ENCODE data around the gene PCAT7. TPM values are rescaled to one million over a fixed set of nuclear protein-coding genes. Genes with fewer than 3 reads are reported as not detected.
"Not testable (repeated sequence)": the region's sequence is repeated elsewhere in the genome, so short reads cannot be mapped to it uniquely, and the experiment has no call there.

The PCAT7 gene
- total and polyA plus RNA-seq, 2 of the 4 experiments (the other 2 are of a cell fraction): not detected

GRCh38 chr9:94591046-94591545 is 36.2 kb downstream of the PCAT7 start:
- dilution Hi-C loops (cut with HindIII; ENCODE audit: low sequenced_read_pairs, unreplicated experiment); H2BK20ac ChIP-seq (ENCODE audit: low read depth, low read length); H3K79me1 ChIP-seq (ENCODE audit: low read depth in 1 of 2, low read length in 2 of 2); H3K4ac ChIP-seq (ENCODE audit: low read depth, low read length); H3K4me1 ChIP-seq (ENCODE audit: control insufficient read depth, insufficient read depth, low read length); POLR2A ChIA-PET (ENCODE audit: unreplicated experiment); CTCF ChIA-PET; H3K36me3 ChIP-seq (ENCODE audit: control insufficient read depth, insufficient read depth, low read length); DNase-seq; H4K5ac ChIP-seq (ENCODE audit: low read depth, low read length); H2AK5ac ChIP-seq (ENCODE audit: low read depth, low read length); H2BK15ac ChIP-seq (ENCODE audit: low read depth, low read length); BruUV-seq (replicated peaks); H3K4me2 ChIP-seq (ENCODE audit: low read depth, low read length); H3K56ac ChIP-seq (ENCODE audit: extremely low read depth, insufficient read depth, low read length); H3K27ac ChIP-seq (ENCODE audit: insufficient read depth, low read length); H3K18ac ChIP-seq (ENCODE audit: low read depth, low read length); H4K91ac ChIP-seq (ENCODE audit: insufficient read depth, low read depth, low read length); intact Hi-C loops (cut with micrococcal nuclease); H3K9me1 ChIP-seq (ENCODE audit: insufficient read depth, low read length); H2BK5ac ChIP-seq (ENCODE audit: low read depth, low read length, poor library complexity, severe bottlenecking); in situ Hi-C loops (cut with MboI; ENCODE audit: low sequenced_read_pairs); H3K23ac ChIP-seq (ENCODE audit: low read depth, low read length); H3K9ac ChIP-seq (ENCODE audit: low read depth, low read length); H3K14ac ChIP-seq (replicated peaks; ENCODE audit: low read depth, low read length); H3K9me3 ChIP-seq (ENCODE audit: control insufficient read depth, insufficient read depth, low read length); H4K8ac ChIP-seq (ENCODE audit: low read depth in 2 of 2, low read length in 2 of 2); H4K20me1 ChIP-seq (ENCODE audit: insufficient read depth, low read length); ATAC-seq (ENCODE audit: low read depth); H2BK120ac ChIP-seq (ENCODE audit: low read depth, low read length); H2AFZ ChIP-seq (replicated peaks; ENCODE audit: low read length, poor library complexity); H3K4me3 ChIP-seq (ENCODE audit: insufficient read depth, low read depth, low read length); H2AK9ac ChIP-seq (replicated peaks; ENCODE audit: low read depth, low read length, poor library complexity): not testable (repeated sequence)
- WGBS, 2 experiments (ENCODE audit: extremely low coverage in 2 of 2, insufficient read length in 1 of 2): 69% methylated on average over 10 of the region's 38 CpGs; no CpG with 5 or more reads in 1 of the 2 experiments
- peaks cover 11% of the 10 kb centered on the region; the same call in 1 of the 2 replicates for H3K27me3 ChIP-seq (ENCODE audit: control insufficient read depth, insufficient read depth, low read length)

Measured in IMR-90 (cell line).